HEK293 (cell line): ENCODE results near the gene CSF1.

Source experiments
- CTCF ChIA-PET: fragments of 350-600 bp; formaldehyde crosslinking; extraction: SDS; loops from one replicate; lab custom pipeline; 2021; ENCODE audit warnings: antibody characterized with exemption; lab: Yijun Ruan, JAX
- POLR2A ChIA-PET: fragments of 300-600 bp; formaldehyde crosslinking; extraction: SDS; loops from one replicate; lab custom pipeline; 2020; ENCODE audit warnings: antibody characterized with exemption, inconsistent platforms; lab: Yijun Ruan, JAX
- H3K27ac ChIP-seq: fragments of 200-500 bp; sonication (Bioruptor generic); 2 replicates; pipeline ENCODE4 v1.5.1; 2014; ENCODE audit warnings: low read depth, low read length, control low read depth, inconsistent platforms; ENCODE audit errors: extremely low read depth
- H3K36me3 ChIP-seq, 2 experiments: fragments of 200-500 bp in 1 of 2; sonication (Bioruptor generic) in 1 of 2; 1 replicate in 1 of 2; 2 replicates in 1 of 2; pipeline ENCODE4 v1.5.1; 2014 to 2017; ENCODE audit warnings: inconsistent platforms in 2 of 2, low read length in 2 of 2; ENCODE audit not compliant: control insufficient read depth in 2 of 2, insufficient read depth in 1 of 2
- H3K4me1 ChIP-seq: fragments of 200-500 bp; sonication (Bioruptor generic); 2 replicates; pipeline ENCODE4 v1.5.1; 2014; ENCODE audit warnings: mild to moderate bottlenecking, low read length, inconsistent platforms; ENCODE audit not compliant: control insufficient read depth, insufficient read depth
- H3K4me3 ChIP-seq: 2 replicates; pipeline ENCODE4 v1.5.1; 2011; ENCODE audit warnings: low read depth, mild to moderate bottlenecking, control low read depth, low read length, moderate library complexity
- H3K9me3 ChIP-seq: fragments of 200-500 bp; sonication (Bioruptor generic); 2 replicates; pipeline ENCODE4 v1.5.1; 2014; ENCODE audit warnings: low read depth, low read length, inconsistent platforms; ENCODE audit not compliant: control insufficient read depth, insufficient read depth
- AEBP2 ChIP-seq: fragments of 450-650 bp; formaldehyde crosslinking; IDR thresholded peaks from 2 replicates; pipeline ENCODE4 v1.5.1; 2016; ENCODE audit warnings: missing biosample characterization, missing genetic modification characterization, borderline replicate concordance
- KLF10 ChIP-seq: fragments of 450-650 bp; IDR thresholded peaks from 2 replicates; pipeline ENCODE4 v1.5.1; 2018; ENCODE audit warnings: missing biosample characterization, mild to moderate bottlenecking, missing genetic modification characterization
- KLF17 ChIP-seq: fragments of 450-650 bp; formaldehyde crosslinking; IDR thresholded peaks from 2 replicates; pipeline ENCODE4 v1.5.1; 2016; ENCODE audit warnings: missing biosample characterization, missing genetic modification characterization
- PRDM10 ChIP-seq: fragments of 450-650 bp; formaldehyde crosslinking; IDR thresholded peaks from 2 replicates; pipeline ENCODE4 v1.5.1; 2016; ENCODE audit warnings: missing biosample characterization, missing genetic modification characterization
- SETDB1 ChIP-seq: IDR thresholded peaks from one replicate; pipeline ENCODE4 v1.6.1; 2017; ENCODE audit warnings: mild to moderate bottlenecking, low read length, moderate library complexity, mixed read lengths; ENCODE audit not compliant: insufficient read length
- TCF7L2 ChIP-seq: IDR thresholded peaks from 2 replicates; pipeline ENCODE4 v1.6.1; 2011; ENCODE audit warnings: low read depth, mild to moderate bottlenecking, inconsistent platforms, low read length, moderate library complexity, borderline replicate concordance
- ZNF148 ChIP-seq: fragments of 450-650 bp; formaldehyde crosslinking; IDR thresholded peaks from 2 replicates; pipeline ENCODE4 v1.5.0; 2017; ENCODE audit warnings: missing biosample characterization, missing genetic modification characterization, borderline replicate concordance
- ZNF174 ChIP-seq: fragments of 450-650 bp; formaldehyde crosslinking; IDR thresholded peaks from 2 replicates; pipeline ENCODE4 v1.5.0; 2017; ENCODE audit warnings: missing biosample characterization, mild to moderate bottlenecking, missing genetic modification characterization
- ZNF202 ChIP-seq: fragments of 450-650 bp; formaldehyde crosslinking; IDR thresholded peaks from 2 replicates; pipeline ENCODE4 v1.5.1; 2016; ENCODE audit warnings: missing biosample characterization, missing genetic modification characterization, borderline replicate concordance
- ZNF23 ChIP-seq: fragments of 450-650 bp; formaldehyde crosslinking; IDR thresholded peaks from 2 replicates; pipeline ENCODE4 v1.5.1; 2016; ENCODE audit warnings: missing biosample characterization, missing genetic modification characterization, borderline replicate concordance
- ZNF266 ChIP-seq: fragments of 450-650 bp; formaldehyde crosslinking; IDR thresholded peaks from 2 replicates; pipeline ENCODE4 v1.5.1; 2016; ENCODE audit warnings: missing biosample characterization, missing genetic modification characterization, low read depth
- ZNF280C ChIP-seq: fragments of 450-650 bp; formaldehyde crosslinking; IDR thresholded peaks from 2 replicates; pipeline ENCODE4 v1.5.1; 2016; ENCODE audit warnings: missing biosample characterization, missing genetic modification characterization
- ZNF302 ChIP-seq: fragments of 450-650 bp; formaldehyde crosslinking; IDR thresholded peaks from 2 replicates; pipeline ENCODE4 v1.5.1; 2016; ENCODE audit warnings: missing biosample characterization, missing genetic modification characterization, low read depth
- ZNF341 ChIP-seq: fragments of 450-650 bp; formaldehyde crosslinking; IDR thresholded peaks from 2 replicates; pipeline ENCODE4; 2016; ENCODE audit warnings: low read depth, missing biosample characterization, missing genetic modification characterization
- ZNF37A ChIP-seq: fragments of 450-650 bp; IDR thresholded peaks from 2 replicates; pipeline ENCODE4 v1.5.1; 2018; ENCODE audit warnings: missing biosample characterization, missing genetic modification characterization
- ZNF48 ChIP-seq: fragments of 450-650 bp; formaldehyde crosslinking; IDR thresholded peaks from 2 replicates; pipeline ENCODE4 v1.5.1; 2016; ENCODE audit warnings: missing biosample characterization, missing genetic modification characterization
- ZNF521 ChIP-seq: fragments of 450-650 bp; formaldehyde crosslinking; IDR thresholded peaks from 2 replicates; pipeline ENCODE4 v1.5.1; 2017; ENCODE audit warnings: missing biosample characterization, mild to moderate bottlenecking, missing genetic modification characterization
- ZNF555 ChIP-seq: fragments of 450-650 bp; formaldehyde crosslinking; conservative IDR thresholded peaks from 2 replicates; pipeline ENCODE4 v1.5.1; 2017; ENCODE audit warnings: missing biosample characterization, mild to moderate bottlenecking, missing genetic modification characterization, inconsistent platforms
- ZNF571 ChIP-seq: fragments of 450-650 bp; formaldehyde crosslinking; IDR thresholded peaks from 2 replicates; pipeline ENCODE4 v1.5.0; 2017; ENCODE audit warnings: missing biosample characterization, missing genetic modification characterization
- ZNF623 ChIP-seq: fragments of 450-650 bp; formaldehyde crosslinking; IDR thresholded peaks from 2 replicates; pipeline ENCODE4 v1.5.1; 2016; ENCODE audit warnings: missing biosample characterization, missing genetic modification characterization
- ZNF624 ChIP-seq: fragments of 450-650 bp; formaldehyde crosslinking; IDR thresholded peaks from 2 replicates; pipeline ENCODE4 v1.5.1; 2017; ENCODE audit warnings: missing biosample characterization, missing genetic modification characterization
- ZNF645 ChIP-seq: fragments of 450-650 bp; formaldehyde crosslinking; IDR thresholded peaks from 2 replicates; pipeline ENCODE4; 2016; ENCODE audit warnings: missing biosample characterization, missing genetic modification characterization
- ZNF658 ChIP-seq: fragments of 450-650 bp; formaldehyde crosslinking; IDR thresholded peaks from 2 replicates; pipeline ENCODE4; 2016; ENCODE audit warnings: missing biosample characterization, missing genetic modification characterization
- ZNF677 ChIP-seq: fragments of 450-650 bp; IDR thresholded peaks from 2 replicates; pipeline ENCODE4 v1.5.0; 2018; ENCODE audit warnings: missing biosample characterization, mild to moderate bottlenecking, missing genetic modification characterization, moderate library complexity

CSF1 gene

GRCh38 chr1:109875874-109876273 is 34.8 kb upstream of the CSF1 start (continued):
- TF ChIP-seq ZNF555 (tag by site-specific recombination): no peak
- no peak for TF ChIP-seq ZNF677 (tag by site-specific recombination)
- TF ChIP-seq TCF7L2: no peak
- no peak for TF ChIP-seq ZNF302 (tag by site-specific recombination)
- no peak for TF ChIP-seq ZNF174 (tag by site-specific recombination)

- TF ChIP-seq PRDM10 (no peak), ZNF624 (tag by site-specific recombination) (no peak), ZNF645 (tag by site-specific recombination) (no peak), ZNF148 (tag by site-specific recombination) (no peak), ZNF48 (tag by site-specific recombination) (no peak), ZNF571 (no peak), ZNF280C (no peak), ZNF341 (tag by site-specific recombination) (no peak), ZNF658 (tag by site-specific recombination) (no peak), KLF17 (no peak), ZNF202 (tag by site-specific recombination) (no peak), ZNF521 (no peak), AEBP2 (tag by site-specific recombination) (no peak), ZNF23 (tag by site-specific recombination) (no peak), SETDB1 (no peak), ZNF37A (tag by site-specific recombination) (no peak), ZNF266 (tag by site-specific recombination) (no peak), ZNF623 (no peak), KLF10 (tag by site-specific recombination) (no peak)
- Histone ChIP-seq H3K27ac (no peak overlapping the region), H3K9me3 (no peaks in the 10 kb centered on the region), H3K36me3 (no peaks in the 10 kb centered on the region), H3K4me3 (no peak overlapping the region), H3K4me1 (no peaks in the 10 kb centered on the region)
- ChIA-PET CTCF (interaction anchor here (0.6 to 1.0 kb wide), 3 partner anchors 12 to 108 kb away, joined by 3 to 4 read pairs (median 3); partner anchors contain the start of gene AHCYL1), POLR2A (interaction anchor here (0.8 kb wide), 1 partner anchor 15 kb away, joined by 3 read pairs; no protein-coding TSS in a partner anchor)
Measured at GRCh38 chr1:109876617-109877316, 33.9 kb upstream of the CSF1 start.
